NCI-H2107 (cell line): ENCODE data around the gene MYBPC3.

Experiments
- DNase-seq: peaks from one replicate; lab custom pipeline; 2025; lab: John Stamatoyannopoulos, UW

The MYBPC3 gene

DNA sequence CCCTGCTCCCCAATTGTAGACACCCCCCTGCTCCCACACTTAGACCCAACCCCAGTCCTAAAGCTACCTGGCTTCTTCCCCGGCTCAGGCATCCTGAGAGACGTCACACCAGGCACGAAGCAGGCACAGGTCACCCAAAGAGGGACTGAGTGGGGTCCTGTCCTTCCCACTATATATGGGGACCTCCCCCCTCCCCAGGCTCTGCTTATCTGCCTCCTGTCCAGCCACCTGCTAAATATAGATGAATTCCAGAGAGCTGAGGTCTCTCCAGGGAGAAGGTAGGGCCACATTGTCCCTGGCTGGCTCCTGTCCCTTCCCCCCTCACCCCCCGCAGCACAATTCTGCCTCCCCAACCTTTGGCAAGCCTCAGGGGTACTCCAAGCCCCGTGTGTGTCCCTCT is at the start of gene MYBPC3:
TSS of gene MYBPC3 (minus strand) at position 147 of the 400 bp plus-strand sequence. CDS start at position 92, 55 bp downstream.
- DNase-seq = no peak

DNA sequence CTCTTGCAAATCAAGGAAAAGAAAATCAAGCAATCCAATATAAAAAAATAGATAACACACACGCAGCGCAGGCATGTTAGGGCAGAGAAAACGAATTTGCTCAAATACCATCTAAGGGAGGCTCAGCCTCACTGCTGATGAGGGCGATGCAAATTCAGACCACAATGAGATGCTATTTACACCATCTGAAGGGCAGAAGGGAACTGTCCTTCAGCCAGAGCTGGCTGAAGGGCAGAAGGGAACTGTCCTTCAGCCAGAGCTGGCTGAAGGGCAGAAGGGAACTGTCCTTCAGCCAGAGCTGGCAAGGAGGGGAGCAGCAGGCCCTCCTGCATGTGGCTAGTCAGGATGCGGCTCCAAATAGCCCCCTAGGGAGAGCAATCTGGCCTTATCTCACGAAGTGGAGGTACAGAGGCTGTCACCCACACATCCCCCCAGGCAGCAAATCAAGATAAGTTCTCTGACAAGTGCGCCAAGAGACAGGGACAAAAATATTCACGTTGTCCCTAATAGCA is 48.3 kb upstream of the MYBPC3 start:
- no peak for DNase-seq

DNA sequence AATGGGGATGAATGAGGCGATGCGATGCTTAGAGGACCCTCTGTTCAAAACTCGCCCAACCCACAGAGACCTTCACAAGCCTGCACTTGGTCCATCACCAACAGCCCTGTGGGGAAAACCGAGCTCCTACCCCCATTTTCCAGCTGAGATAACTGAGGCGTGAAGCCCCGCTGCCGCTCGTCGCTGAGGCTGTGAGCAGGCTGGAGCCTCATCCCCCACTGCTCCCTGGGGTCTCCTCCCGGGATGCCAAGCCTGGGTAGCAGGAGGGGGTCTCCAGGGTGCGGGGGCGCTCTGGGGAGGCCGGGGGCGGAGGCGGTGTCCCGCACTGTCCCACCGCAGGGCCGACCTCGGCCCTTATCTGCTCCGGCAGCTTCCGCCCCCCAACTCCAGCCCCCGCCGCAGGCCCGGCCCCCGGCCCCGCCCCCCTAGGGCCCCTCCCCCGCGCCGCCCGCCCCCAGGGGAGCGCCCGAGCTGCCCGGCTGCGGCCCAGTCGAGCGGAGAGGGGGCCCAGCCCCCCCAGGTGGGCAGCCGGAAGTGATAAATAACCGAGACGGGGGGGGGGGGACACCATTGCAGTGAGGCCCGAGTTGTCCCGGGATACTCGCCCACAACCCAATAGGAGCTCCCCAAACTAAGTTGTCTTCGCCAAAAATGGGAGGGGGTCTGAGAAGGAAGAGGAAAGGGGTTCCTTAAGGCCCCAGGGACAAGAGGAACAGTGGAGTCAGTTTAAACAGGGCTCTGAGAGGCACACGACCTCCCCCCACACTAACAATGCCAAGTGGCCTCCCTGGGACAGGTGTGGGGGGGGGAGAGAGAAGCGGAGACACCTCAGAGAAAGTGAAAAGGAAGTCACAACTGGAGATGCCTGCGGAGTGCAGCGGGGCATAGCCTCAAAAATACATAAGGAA is 47.6 kb upstream of the MYBPC3 start:
- DNase-seq = no peak

DNA sequence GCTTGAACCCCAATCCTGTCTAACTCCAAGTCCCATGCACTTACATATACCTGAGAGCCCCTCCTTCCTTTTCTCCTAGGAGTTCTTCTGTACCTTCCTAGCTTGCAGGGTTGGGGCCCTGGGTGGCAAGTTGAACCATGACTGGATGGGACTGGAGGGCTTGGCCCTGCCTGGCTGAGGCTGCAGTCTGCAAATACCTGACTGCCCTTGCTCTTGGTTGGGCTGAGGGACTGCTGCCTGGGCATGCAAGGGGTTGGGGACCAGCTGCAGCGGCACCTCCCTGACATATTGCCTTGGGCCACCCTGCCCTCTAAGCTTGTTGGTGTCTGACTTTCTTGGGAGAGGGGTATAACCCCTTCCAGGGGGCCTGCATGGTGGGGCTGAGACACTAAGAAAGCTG is 46.0 kb upstream of the MYBPC3 start:
- DNase-seq = no peak

DNA sequence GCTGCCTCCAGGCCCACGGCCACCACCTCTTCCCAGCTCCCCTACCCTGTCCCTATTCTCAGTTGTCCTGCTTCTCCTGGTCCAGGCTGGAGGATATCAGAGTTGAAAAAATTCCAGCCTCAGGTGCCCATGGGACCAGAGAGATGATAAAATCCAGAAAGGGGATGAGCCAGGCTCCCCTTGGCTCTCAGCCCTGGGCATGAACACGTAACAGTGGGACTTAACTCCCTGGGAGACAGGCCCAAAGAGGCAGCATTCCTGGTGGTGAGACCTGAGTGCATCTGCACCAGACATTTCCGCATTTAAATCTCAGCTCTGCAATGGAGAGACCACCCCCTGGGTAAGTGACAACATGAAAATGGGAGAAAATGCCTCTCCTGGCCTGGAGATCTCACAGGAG is 45.5 kb upstream of the MYBPC3 start:
- DNase-seq = no peak

DNA sequence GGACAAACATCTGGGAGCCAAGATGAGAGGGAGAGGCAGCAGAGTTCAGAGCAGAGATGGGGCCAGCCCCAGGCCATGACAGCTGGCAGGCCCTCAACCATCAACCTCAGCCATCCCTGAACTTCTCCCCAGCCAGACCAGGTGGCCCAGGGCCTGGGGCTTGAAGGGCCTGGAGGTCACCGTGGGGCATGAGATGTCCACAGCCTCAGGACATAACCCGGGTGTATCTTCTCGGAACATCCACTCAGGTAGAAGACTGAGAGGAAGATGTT is 43.5 kb upstream of the MYBPC3 start:
- DNase-seq = no peak

DNA sequence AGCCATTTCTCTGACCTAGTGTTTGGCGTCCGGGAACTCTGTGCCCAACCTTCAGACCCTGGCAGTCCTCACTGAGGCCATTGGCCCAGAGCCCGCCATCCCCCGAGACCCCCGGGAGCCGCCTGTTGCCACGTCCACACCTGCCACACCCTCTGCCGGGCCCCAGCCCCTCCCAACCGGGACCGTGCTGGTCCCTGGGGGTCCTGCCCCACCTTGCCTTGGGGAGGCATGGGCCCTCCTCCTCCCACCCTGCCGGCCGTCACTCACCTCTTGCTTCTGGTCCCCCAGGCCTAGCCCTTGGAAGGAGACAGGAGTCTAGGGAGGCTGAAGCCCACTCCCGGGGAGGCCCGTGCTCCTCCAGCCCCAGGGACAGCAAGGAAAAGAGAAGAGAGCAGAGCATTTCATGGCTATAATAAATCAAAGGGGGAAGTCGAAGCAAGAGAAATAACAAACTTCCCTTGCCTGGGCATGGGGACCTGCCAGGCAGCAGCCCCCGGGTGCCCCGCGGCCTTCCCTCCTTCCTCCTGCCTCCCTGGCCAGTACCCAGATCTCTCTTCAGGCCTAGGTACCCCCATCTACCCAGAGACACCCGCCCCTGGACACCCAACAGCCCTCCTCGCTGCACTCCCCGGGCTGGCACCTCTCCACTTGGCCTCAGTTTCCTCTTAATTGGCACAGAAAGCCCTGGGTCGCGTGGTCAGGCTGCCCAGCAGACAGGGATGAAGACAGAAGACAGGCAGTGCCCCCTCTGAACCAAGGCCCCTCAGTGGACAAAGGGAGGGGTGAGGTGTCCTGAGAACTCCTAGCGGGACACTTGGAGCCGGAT is 42.9 kb upstream of the MYBPC3 start:
- no peak for DNase-seq

DNA sequence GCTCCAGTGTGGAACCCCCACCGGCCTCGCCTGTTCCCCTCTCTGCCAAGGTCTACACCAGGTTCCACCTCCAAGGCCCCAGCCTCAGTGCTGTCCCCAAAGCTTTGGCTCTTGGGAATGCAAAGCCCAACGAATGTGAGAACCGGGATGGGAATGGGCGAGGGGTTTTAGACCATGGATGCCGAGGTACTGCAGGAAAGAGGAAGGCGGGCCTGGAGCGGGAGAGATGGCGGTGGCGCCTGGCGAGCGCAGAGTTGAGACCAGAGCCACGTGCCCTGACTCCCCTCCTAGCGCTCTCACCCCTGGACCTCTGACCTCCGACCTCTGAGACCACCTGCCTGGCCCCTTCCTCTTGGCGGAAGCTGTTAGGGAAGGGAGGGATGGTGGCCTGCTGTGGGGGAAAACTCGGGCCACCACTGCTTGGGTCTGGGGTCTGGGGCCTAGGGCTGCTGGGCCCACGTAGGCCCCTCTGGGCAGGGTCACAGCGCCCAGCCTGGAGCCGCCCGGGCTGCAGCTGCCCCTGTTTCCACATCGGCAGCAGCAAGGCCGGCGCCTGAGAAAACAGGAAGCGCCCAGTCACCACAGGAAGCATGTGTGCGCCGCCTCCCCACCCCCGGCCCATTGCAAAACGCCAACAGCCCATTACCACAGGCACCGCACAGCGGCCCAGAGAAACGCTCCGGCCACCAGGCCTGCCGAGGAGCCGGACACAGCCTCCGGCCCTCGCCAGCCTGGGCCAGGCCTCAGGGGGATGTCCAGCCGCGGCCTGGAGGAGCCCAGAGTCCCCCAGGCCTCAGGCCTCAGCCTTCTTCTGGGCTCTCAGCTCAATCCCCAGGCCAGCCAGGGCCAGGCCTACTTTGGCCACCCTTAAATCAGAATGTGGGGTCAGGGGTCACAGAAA is 42.1 kb upstream of the MYBPC3 start:
- DNase-seq = no peak

DNA sequence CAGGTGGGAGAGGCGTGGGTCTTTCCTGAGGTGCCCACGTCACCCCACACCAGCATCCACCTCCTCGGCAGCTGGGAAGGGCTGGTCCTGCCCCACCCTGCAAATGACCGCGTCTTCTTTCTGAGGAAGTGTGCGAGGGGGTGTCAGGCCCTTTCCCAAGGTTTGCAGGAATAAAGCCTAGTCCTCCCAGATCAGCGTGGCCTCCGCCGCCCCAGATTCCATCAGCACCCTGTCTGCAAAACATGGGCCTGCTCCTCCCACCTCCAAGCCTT is 41.5 kb upstream of the MYBPC3 start:
- DNase-seq = no peak

DNA sequence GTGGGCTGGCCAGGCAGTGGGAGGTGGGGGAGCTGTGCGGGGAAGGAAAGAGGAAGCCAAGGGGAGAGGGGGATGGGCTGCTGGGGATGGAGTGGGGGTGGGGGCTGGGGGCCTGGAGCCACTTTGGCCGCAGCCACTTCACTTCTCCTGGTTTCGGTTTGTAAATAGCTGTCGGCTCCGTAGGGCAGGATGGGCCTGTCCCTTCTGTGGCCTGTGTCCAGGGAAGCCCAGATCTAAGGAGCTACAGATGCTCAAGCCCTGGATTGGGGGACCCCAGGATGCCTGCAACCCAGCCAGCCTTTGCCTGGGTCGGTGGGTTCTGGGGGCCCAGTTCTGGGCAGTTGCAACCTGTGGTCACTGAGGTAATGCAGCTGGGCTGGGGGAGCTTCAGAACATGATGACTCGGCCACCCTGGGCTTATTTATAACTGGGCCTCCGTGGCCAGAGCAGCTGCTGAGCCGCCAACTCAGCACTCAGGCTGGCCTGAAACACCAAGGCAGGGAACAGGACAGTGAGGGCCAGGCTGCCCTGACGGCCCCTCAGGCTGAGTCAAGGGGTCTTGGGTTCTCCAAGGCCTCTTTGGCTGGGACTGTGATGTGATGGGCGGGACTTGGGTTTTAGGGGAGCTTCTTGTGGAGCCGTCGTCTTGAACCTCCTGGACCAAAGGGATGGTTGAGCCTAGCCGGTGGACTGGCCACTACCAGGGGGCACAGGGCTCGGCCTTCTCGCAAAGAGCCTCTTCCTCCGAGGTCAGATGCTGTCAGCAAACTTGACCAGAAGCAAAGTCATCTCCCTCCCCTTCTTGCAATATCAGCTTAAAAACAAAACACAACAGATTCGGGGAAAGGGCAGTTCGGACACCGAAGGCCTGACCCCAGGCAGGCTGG is 40.9 kb upstream of the MYBPC3 start:
- no peak for DNase-seq

DNA sequence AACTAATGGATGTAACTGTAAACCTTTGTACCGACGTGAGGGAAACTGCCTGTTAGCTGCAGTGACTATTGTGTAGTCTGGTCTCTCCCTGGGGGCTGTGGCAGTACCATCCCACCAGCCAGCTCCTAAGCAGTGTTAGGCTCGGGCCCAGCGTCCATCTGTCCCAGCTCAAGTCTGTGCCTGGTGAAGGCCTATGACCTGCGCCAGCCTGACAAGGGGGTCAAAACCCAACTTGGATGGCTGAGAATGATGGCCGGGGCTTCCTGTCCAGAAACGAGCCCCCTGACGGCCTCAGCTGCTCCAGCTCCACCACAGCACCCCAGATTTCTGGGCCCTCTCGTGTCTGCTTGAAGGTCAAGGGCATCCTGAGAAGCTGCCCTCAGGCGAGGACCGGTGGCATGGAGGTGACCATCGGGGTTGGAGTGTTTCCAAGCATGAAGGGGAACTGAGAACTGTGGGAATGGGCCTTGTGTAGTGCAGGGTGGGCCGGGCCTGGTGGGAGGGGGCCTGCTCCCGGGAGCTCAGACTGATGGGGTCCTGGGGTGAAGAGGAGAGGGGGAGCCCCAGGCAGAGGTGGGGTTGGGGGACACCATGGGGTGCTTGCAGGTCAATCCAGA is 40.2 kb upstream of the MYBPC3 start:
- no peak for DNase-seq

DNA sequence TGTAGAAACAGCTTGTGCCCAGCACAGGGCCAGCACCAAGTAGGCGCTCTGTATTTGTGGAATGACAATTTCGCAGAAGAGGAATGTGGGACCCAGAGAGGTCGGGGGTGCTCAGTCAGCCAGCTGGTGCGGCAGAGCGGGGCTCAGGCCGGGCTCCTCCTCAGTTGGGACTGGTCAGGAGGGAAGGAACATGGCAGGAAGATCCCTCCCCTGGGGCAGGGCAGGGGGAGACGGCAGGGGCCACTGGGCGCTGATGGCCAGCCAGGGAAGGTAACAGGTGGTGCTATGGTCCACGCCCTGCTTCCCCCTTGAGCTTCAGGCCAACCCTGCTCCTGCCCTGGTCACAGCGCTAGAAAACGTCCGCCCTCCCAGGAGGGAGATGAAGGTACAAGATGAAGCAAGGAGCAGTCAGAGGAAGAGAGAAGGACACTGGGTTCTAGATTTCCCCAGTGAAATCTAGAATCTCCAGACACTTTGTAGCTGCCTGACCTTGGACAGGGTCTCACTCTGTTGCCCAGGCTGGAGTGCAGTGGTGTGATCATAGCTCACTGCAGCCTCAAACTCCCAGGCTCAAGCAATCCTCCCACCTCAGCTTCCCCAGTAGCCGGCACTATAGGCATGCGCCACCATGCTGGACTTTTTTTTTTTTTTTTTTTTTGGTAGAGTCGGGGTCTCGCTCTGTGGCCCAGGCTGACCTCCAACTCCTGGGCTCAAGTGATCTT is 39.4 kb upstream of the MYBPC3 start:
- DNase-seq = no peak

DNA sequence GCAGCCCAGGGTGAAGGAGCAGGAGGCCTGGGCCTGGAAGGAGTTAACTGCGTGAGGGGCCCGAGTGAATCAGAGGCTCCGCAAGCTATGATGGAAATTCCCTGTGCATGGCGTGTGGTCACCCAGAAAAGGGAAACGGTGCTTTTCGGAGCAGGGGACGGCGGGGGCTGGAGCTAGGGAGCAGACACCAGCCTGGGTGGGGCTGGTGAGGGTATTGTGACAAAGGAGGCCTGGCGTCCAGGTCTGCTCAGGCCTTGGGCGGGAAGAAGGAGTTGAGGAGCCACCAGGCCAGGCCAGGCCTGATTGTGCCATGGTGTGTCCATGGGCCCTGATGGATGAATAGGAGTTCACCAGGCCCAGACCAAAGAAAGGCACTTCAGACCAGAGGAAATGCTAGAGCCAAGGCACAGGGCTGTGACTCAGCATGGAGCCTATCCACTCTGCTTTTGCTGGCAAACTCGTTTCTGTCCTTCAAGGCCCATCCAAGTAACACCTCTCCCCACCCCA is 38.6 kb upstream of the MYBPC3 start:
- no peak for DNase-seq

DNA sequence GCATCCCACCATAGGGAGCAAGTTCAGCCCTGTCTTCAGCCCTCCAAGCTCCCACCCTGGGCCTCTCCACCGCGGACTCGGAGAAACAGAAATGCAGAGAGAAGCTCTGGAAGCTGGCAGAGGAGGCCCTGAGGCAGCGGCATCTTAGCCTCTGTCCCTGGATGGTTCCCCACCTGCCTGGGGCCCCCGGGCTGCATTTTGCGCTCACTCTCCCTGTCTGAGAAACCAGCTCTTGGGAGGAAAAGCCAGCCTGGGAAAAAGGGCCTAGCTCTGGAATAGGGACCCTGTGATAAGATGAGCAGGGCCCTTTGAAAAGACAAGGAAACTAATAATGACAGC is 37.9 kb upstream of the MYBPC3 start:
- DNase-seq = no peak

DNA sequence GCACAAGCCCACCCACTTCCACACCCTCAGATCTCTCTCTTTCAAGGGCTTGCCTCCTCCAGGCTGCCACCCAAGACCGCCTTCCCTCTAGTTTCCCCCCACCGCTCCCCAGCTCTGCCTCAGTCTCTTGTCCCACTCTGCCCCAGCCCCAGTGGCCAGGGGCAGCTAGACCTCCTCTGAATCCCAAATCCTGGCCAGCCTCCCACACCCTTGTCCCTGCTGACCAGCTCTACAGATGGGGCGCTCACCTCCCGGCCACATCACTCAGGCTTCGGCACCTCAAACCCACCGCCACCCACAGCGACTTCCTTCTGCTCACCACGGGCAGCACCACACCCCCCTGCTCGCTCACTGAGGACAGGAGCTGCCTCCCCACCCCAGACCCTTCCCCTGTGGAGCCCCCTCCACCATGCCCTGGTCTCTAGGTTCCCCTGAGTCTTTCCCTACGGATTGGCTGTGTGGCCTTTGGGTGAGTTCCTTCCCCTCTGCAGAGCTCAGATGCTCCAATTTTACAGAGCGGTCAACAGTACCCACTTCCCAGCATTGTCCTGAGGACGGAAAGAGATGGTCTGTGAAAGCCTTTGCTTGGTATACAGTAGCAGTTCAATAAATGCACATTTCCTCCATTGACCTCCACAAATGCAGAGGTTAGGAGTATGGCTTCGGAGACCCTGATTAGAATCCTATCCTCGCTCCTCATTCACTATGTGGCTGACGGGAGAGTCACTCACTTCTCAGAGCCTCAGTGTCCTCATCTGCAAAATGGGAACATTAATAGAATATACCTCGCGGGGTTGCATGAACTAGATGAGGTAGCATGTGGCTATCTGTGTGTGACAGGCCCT is 37.3 kb upstream of the MYBPC3 start:
- no peak for DNase-seq

DNA sequence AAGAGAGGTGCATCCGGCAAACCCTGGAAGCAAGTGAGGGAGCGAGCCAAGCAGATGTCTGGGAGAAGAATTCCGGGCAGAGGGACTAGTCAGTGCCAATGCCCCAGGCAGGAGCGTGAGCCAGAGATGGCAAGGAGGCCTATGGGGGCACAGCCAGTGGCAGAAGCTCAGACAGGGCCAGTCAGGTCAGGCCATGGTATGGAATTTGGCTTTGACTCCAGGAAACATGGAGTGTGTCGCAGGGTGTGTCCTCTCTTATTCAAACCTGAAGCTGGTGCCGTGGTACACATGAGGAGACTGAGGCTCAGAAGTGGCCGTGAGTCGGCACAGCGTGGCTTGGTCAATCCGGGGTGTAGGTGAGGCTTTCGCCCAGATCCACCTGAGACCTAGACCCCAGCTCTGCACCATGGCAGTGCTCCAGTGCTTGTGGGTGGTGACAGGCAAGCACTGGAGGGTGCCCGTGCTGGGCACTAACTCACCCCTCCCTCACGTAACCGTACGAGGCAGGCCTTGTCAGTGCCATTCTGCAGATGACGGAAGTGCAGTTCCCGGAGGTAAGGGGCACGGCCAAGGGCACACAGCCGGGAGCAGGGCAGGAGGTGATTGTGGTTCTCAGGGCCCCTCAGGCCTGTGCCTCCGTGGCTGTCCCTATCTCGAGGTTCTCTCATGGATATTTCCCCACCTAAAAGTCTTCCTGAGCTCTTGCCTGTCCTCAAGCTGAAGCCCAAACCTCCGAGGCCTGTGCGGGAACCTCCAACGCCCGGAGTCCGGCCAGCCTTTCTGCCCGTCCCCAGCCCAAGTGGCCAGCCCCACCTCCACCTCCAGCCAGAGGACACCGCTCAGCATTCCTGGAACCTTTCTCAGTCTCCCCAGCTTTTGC is 36.4 kb upstream of the MYBPC3 start:
- DNase-seq = no peak

DNA sequence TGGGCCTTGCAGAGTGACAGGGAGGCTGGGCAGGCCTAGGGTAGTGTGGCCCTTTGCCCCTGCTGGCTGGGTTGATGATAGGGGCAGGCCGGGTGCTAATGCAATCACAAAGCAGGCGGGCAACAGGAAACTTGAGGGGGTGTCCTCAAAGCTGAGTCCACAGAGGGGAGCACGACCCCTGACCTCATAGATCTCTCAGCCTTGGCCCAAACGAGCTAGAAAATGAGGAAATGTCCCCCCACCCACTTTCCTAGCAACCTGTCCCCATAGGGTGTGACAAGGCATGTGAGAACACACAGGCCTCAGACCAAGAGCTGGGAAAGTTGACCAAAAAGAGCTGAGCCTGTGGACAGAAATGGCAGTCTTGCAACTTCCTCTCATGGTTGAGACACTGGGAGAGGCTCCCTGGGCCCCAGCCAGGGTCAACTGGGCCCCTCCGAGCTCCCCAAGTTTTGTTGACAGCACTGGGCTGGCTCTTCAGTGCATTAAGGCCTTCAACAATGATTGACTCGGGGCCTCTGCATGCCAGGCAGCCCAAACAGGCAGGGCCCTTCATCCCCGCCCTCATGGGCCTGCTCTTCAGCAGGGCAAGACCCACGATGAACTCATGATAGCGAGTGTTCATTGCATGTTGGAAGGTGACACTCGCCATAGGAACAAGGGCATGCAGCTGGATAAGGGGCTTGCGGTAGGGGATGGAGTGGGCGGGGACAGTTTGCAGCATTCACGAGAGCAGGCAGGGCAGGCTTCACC is 35.6 kb upstream of the MYBPC3 start:
- DNase-seq = no peak
